ENCODE results near the gene BCAS1.
"Not testable (repeated sequence)": the region's sequence is repeated elsewhere in the genome, so short reads cannot be mapped to it uniquely, and the experiment has no call there.

Gene BCAS1

GRCh38 chr20:54011346-54011745, 59.0 kb downstream of the BCAS1 start:
- DNase-seq = no peak

- DNase-seq = not testable (repeated sequence)
Observed at GRCh38 chr20:54006216-54006615, 64.2 kb downstream of the BCAS1 start.

- DNase-seq = no peak
Observed at GRCh38 chr20:54005524-54005923, 64.9 kb downstream of the BCAS1 start.

- DNase-seq = no peak
Observed at GRCh38 chr20:54004445-54004844, 65.9 kb downstream of the BCAS1 start.

- DNase-seq = no peak
Observed at GRCh38 chr20:54002741-54003140, 67.7 kb downstream of the BCAS1 start.

GRCh38 chr20:54002056-54002575, 68.3 kb downstream of the BCAS1 start:
- no peak for DNase-seq

GRCh38 chr20:54000914-54001313, 69.5 kb downstream of the BCAS1 start:
- no peak for DNase-seq

GRCh38 chr20:54000262-54000661, 70.1 kb downstream of the BCAS1 start:
- DNase-seq = no peak

GRCh38 chr20:53999077-53999476, 71.3 kb downstream of the BCAS1 start:
- DNase-seq = no peak

GRCh38 chr20:53996584-53997486, 73.6 kb downstream of the BCAS1 start:
- DNase-seq = no peak

- no peak for DNase-seq
Observed at GRCh38 chr20:53995949-53996348, 74.4 kb downstream of the BCAS1 start.

GRCh38 chr20:53994088-53994487, 76.3 kb downstream of the BCAS1 start:
- DNase-seq = no peak

- no peak for DNase-seq
Observed at GRCh38 chr20:53993310-53993709, 77.1 kb downstream of the BCAS1 start.

GRCh38 chr20:53990768-53991450, 79.5 kb downstream of the BCAS1 start:
- DNase-seq = no peak

GRCh38 chr20:53990003-53990402, 80.4 kb downstream of the BCAS1 start:
- DNase-seq = no peak

- DNase-seq = no peak
Observed at GRCh38 chr20:53989401-53989800, 81.0 kb downstream of the BCAS1 start.

- DNase-seq = no peak
Observed at GRCh38 chr20:53986037-53986650, 84.2 kb downstream of the BCAS1 start.

GRCh38 chr20:53985150-53985518, 85.3 kb downstream of the BCAS1 start:
- no peak for DNase-seq

- no peak for DNase-seq
Observed at GRCh38 chr20:53984356-53985149, 85.8 kb downstream of the BCAS1 start.

- no peak for DNase-seq
Observed at GRCh38 chr20:53983401-53983800, 87.0 kb downstream of the BCAS1 start.

- no peak for DNase-seq
Observed at GRCh38 chr20:53982624-53983023, 87.8 kb downstream of the BCAS1 start.

GRCh38 chr20:53981752-53982437, 88.5 kb downstream of the BCAS1 start:
- DNase-seq = no peak

All from activated CD8-positive, alpha-beta memory T cell treated with anti-CD3 and anti-CD28 coated beads, Interleukin-2, amount 50 U/mL, for 48 hours (primary cell).